ENCODE data around the gene C9orf153. TPM values are rescaled to one million over a fixed set of nuclear protein-coding genes. Genes with fewer than 3 reads are reported as not detected.

The C9orf153 gene
- total RNA-seq, result 0.32 and 0.91 TPM in 2 replicates

DNA sequence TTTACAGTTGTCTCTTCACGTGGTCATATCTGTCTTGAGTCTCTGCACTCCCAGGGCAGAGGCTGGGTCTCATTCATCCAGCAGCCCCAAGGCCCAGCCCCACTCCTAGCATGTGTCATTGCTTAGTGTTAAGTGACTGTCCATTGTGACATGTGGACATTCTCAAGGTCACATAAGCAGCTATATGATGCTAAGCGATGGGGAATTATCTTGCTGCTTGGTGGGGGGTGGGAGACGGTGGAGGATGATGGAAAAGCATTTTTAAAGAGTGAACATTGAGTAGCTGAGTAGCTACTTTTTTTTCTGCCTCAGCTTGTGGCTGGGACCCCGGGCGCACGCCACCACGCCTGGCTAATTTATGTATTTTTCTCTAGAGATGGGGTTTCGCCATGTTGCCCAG, at the start of gene C9orf153:
Gene C9orf153 (minus strand): TSS at position 101 of the 400 bp plus-strand sequence. CDS start 30,054 bp downstream, outside the sequence.

GRCh38 chr9:86282077-86282978, 22.9 kb upstream of the C9orf153 start, which contains the start of gene ISCA1:
ISCA1 (minus strand) TSS chr9:86282538; CDS start chr9:86282458, 80 bp downstream.

Small RNA genes lying within 50 kb of the gene (small RNA-seq; reads per million reads assigned to genes)
- gene AL137849.1 (not detected), gene RN7SKP264 (not detected)

Other genes with a start within 250 kb of the C9orf153 start
- gene GOLM1, start 160.1 kb downstream of the C9orf153 start, total RNA-seq, result 240 and 290 TPM in 2 replicates
- 35.5 and 37.0 TPM in 2 replicates for gene ISCA1, start 22.9 kb upstream of the C9orf153 start, total RNA-seq
- gene TUT7, start 94.8 kb upstream of the C9orf153 start, total RNA-seq, result 50.7 and 58.3 TPM in 2 replicates